ENCODE results near the gene REV1.

- TF ChIP-seq CTCF (IDR thresholded peaks at IDR 0.05; ENCODE audit: low read depth, low read length) (no peak), MYC (IDR thresholded peaks at IDR 0.05; ENCODE audit: low read depth, low read length) (no peak), POLR2A (IDR thresholded peaks at IDR 0.05; ENCODE audit: extremely low read depth, insufficient read length) (no peak)
Measured at GRCh38 chr2:99484205-99484604, 5.6 kb downstream of the REV1 start.
